Heart left ventricle (tissue), 16 donors: ENCODE measurements around the gene MEST. TPM values are rescaled to one million over a fixed set of nuclear protein-coding genes. Genes with fewer than 3 reads are reported as not detected.

Experiments
- ATAC-seq, 4 donors: fragments of 200-7000 bp; cut with Tn5 transposase; one replicate each; pipeline ENCODE4 v1.9.1; 2020 to 2022; ENCODE audit warnings: moderate library complexity in 4 of 4, mild to moderate bottlenecking in 3 of 4, moderate number of reproducible peaks in 1 of 4
- DNase-seq, 5 donors: peaks; one replicate each; pipeline ENCODE4 v3.0.0-alpha.2; 2020
- H3K27ac ChIP-seq, 12 donors: fragments of 200-600 bp; sonication (generic) in 4 of 12; one replicate each; pipeline versions ENCODE4 v1.5.0 to v1.8.0; 2016 to 2022; ENCODE audit warnings: mild to moderate bottlenecking in 2 of 12
- H3K27me3 ChIP-seq, 9 donors: fragments of 200-600 bp; sonication (generic) in 2 of 9; one replicate each; pipeline versions ENCODE4 v1.5.1 to v1.8.0; 2016 to 2022; ENCODE audit warnings: mild to moderate bottlenecking in 3 of 9
- H3K36me3 ChIP-seq, 9 donors: fragments of 200-600 bp; sonication (generic) in 2 of 9; one replicate each; pipeline versions ENCODE4 v1.5.0 to v1.8.0; 2018 to 2022; ENCODE audit warnings: mild to moderate bottlenecking in 2 of 9
- H3K4me1 ChIP-seq, 12 donors: fragments of 200-600 bp; sonication (generic) in 4 of 12; one replicate each; pipeline versions ENCODE4 v1.5.0 to v1.8.0; 2016 to 2022; ENCODE audit warnings: mild to moderate bottlenecking in 3 of 12
- H3K4me3 ChIP-seq, 12 donors: fragments of 200-600 bp; sonication (generic) in 4 of 12; one replicate each; pipeline versions ENCODE4 v1.5.0 to v1.8.0; 2017 to 2022; ENCODE audit warnings: mild to moderate bottlenecking in 9 of 12, moderate library complexity in 4 of 12
- H3K9me3 ChIP-seq, 12 donors: fragments of 200-600 bp; sonication (generic) in 4 of 12; one replicate each; pipeline versions ENCODE4 v1.5.0 to v1.8.0; 2016 to 2022; ENCODE audit warnings: mild to moderate bottlenecking in 1 of 12
- POLR2A ChIP-seq, 2 donors: fragments of 450-650 bp; IDR thresholded peaks; one replicate each; pipeline ENCODE4 v1.6.1; 2017; ENCODE audit warnings: antibody characterized with exemption in 2 of 2, mild to moderate bottlenecking in 2 of 2, moderate library complexity in 2 of 2
- WGBS, 4 donors: extraction: QIAGEN DNeasy Blood & Tissue Kit in 2 of 4; methylation state at CpG; one replicate each; pipeline versions ENCODE4 v1.1.5 to v1.1.7; 2013 to 2018; 5-methylcytosine and 5-hydroxymethylcytosine counted together
- intact Hi-C, 10 donors: fragments of 100-400 bp; cut with DNase I; formaldehyde crosslinking; loops; one replicate each; pipeline versions ENCODE4 v1.11.1 to v1.14.2; 2022
- polyA plus RNA-seq, 2 donors: library from polyadenylated mRNA; stranded (reverse); fragments of 200-250 nt; gene quantifications; one replicate each; pipeline ENCODE4 v1.2.3, GENCODE V29; 2013
- total RNA-seq, 9 donors: library from RNA; depleted of rRNA in 2 of 9; stranded (reverse); fragments of >200 nt in 2 of 9; fragmentation: NEBNext Ultra II Directional in 3 of 9; extraction: Animal tissue kit (Norgen Biotek cat#: 25700) in 3 of 9; gene quantifications; one replicate each; pipeline versions ENCODE4 v1.1.0 to v1.2.4, GENCODE V29; 2016 to 2023
- TF ChIP-seq, protein P1 (sequence below), 12 donors: fragments of 200-600 bp; sonication (generic) in 4 of 12; IDR thresholded peaks; one replicate each; pipeline versions ENCODE4 v1.5.0 to v1.8.0; 2018 to 2022; ENCODE audit warnings: antibody characterized with exemption in 12 of 12, mild to moderate bottlenecking in 5 of 12
- donor health status: ischemic (EF 13 %, LVEDD 7.1; RV severe dilation, severe dysfunction).
- donor health status: healthy with polysubstance abuse.
- donor health status: DM: no; HTN: yes; CAD: no.
- donor health status: DM: no; HTN: no; CAD: no.
- donor health status: ischemic (EF 25% LVEDD 6.9; RV normal size, moderate dysfunction).
- donor health status: ischemic (EF 25% LVEDD 5.7; RV mildly dilated, moderate dysfunction).
- donor health status: healthy.
- donor health status: DM: yes; HTN: yes; CAD: no.
- donor health status: ischemic (EF 35%, LVEDD 5.7; RV mildly dilated, moderate dysfunction).
- donor health status: nonischemic (EF 11% LVEDD 7.7; RV severe dilation, severe dysfunction).
- donor health status: DM: yes; HTN: yes; CAD: no.
- donor health status: PGD.
- donor health status: ischemic (EF 29% LVEDD 5.4; RV normal size, mild dysfunction).
- donor health status: nonischemic (EF 23%, LVEDD 6.1; RV moderate dilation, normal function).

MEST gene
- total and polyA plus RNA-seq, 11 donors, result 0.79 to 46.0 (median 4.2) TPM

DNA sequence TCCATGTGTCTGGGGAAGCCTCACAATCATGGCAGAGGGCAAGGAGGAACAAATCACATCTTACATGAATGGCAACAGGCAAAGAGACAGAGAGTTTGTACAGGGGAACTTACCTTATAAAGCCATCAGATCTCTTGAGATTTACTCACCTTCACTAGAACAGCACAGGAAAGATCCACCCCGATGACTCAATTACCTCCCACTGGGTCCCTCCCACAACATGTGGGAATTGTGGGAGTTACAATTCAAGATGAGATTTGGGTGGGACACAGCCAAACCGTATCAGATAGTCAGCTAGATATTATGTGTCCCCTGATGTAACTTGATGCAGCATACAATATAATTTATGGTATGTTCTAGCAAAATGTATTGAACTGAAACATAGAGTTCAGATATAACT, 36.9 kb upstream of the MEST start:
- no peak for ATAC-seq
- H3K4me3 ChIP-seq, result no peak overlapping the region

DNA sequence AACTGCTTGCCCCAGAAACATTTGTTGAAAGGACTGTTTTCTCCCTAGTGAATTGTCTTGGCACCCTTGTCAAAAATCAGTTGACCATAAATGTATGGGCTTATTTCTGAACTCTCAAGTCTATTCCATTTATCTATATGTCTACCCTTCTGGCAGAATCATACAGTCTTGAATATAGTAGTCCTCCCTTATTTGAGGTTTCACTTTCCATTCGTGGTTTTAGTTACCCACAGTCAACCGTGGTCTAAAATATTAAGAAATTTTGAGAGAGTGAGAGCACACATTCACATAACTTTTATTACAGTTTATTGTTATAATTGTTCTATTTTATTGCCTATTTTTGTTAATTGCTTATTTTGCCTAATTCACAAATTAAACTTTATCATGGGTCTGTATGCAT, 33.6 kb upstream of the MEST start:
- no peak for ATAC-seq
- H3K9me3 ChIP-seq, result peaks cover 0 to 16% (median 11%) of the 10 kb centered on the region in 12 donors
- intact Hi-C loops, result no loop called here
- no peak overlapping the region for H3K27ac ChIP-seq
- TF ChIP-seq, protein P1, sequence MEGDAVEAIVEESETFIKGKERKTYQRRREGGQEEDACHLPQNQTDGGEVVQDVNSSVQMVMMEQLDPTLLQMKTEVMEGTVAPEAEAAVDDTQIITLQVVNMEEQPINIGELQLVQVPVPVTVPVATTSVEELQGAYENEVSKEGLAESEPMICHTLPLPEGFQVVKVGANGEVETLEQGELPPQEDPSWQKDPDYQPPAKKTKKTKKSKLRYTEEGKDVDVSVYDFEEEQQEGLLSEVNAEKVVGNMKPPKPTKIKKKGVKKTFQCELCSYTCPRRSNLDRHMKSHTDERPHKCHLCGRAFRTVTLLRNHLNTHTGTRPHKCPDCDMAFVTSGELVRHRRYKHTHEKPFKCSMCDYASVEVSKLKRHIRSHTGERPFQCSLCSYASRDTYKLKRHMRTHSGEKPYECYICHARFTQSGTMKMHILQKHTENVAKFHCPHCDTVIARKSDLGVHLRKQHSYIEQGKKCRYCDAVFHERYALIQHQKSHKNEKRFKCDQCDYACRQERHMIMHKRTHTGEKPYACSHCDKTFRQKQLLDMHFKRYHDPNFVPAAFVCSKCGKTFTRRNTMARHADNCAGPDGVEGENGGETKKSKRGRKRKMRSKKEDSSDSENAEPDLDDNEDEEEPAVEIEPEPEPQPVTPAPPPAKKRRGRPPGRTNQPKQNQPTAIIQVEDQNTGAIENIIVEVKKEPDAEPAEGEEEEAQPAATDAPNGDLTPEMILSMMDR (IDR thresholded peaks at IDR 0.05), result no peak
- no peak for TF ChIP-seq POLR2A (IDR thresholded peaks at IDR 0.05)
- H3K36me3 ChIP-seq, result no peaks in the 10 kb centered on the region
- 80 to 90% (median 83%) methylated on average over 2 of the region's 2 CpGs for WGBS, 4 donors
- H3K27me3 ChIP-seq, result no peaks in the 10 kb centered on the region
- peak overlapping the region in 1 of 12 donors; percentile 21 for H3K4me3 ChIP-seq
- H3K4me1 ChIP-seq, result no peaks in the 10 kb centered on the region
- no peak for DNase-seq

More for the DNA sequence above, 36.9 kb upstream of the MEST start:
- Histone ChIP-seq H3K27me3 (no peaks in the 10 kb centered on the region), H3K9me3 (peaks cover 0 to 14% (median 11%) of the 10 kb centered on the region in 12 donors), H3K36me3 (no peaks in the 10 kb centered on the region), H3K4me1 (no peaks in the 10 kb centered on the region), H3K27ac (no peak overlapping the region)
- TF ChIP-seq, protein P1 (IDR thresholded peaks at IDR 0.05), result no peak
- TF ChIP-seq POLR2A (IDR thresholded peaks at IDR 0.05), result no peak
- no peak for DNase-seq
- 54 to 86% (median 68%) methylated on average over 2 of the region's 2 CpGs for WGBS, 4 donors
- intact Hi-C loops, result no loop called here

DNA sequence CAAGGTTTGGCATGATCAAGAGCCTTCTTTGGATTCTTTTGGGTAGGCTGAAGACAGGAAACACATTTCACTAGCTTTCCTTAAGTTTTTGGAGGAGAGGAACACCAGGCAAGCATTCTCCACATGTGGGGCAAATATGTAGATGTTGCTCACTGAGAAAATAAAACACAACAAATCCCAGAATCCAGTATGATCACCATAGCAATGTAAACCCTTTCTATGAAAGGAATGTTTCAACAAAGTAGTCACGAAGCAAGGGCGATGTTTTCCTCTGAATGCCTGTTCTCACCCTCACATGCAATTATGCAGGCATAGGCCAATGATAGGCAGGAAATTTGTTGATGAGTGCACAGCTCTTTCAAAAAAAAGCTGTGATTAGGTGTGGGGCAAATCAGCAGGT, 30.6 kb upstream of the MEST start:
- TF ChIP-seq, protein P1 (IDR thresholded peaks at IDR 0.05), result no peak
- no peak for TF ChIP-seq POLR2A (IDR thresholded peaks at IDR 0.05)
- intact Hi-C loops, result no loop called here
- Histone ChIP-seq H3K27ac (no peak overlapping the region), H3K4me1 (no peaks in the 10 kb centered on the region), H3K9me3 (peaks cover 0 to 27% (median 11%) of the 10 kb centered on the region in 12 donors), H3K4me3 (no peak overlapping the region), H3K27me3 (no peaks in the 10 kb centered on the region), H3K36me3 (no peaks in the 10 kb centered on the region)
- 35 to 89% (median 79%) methylated on average over 2 of the region's 2 CpGs for WGBS, 4 donors
- ATAC-seq (no peak), DNase-seq (no peak)

DNA sequence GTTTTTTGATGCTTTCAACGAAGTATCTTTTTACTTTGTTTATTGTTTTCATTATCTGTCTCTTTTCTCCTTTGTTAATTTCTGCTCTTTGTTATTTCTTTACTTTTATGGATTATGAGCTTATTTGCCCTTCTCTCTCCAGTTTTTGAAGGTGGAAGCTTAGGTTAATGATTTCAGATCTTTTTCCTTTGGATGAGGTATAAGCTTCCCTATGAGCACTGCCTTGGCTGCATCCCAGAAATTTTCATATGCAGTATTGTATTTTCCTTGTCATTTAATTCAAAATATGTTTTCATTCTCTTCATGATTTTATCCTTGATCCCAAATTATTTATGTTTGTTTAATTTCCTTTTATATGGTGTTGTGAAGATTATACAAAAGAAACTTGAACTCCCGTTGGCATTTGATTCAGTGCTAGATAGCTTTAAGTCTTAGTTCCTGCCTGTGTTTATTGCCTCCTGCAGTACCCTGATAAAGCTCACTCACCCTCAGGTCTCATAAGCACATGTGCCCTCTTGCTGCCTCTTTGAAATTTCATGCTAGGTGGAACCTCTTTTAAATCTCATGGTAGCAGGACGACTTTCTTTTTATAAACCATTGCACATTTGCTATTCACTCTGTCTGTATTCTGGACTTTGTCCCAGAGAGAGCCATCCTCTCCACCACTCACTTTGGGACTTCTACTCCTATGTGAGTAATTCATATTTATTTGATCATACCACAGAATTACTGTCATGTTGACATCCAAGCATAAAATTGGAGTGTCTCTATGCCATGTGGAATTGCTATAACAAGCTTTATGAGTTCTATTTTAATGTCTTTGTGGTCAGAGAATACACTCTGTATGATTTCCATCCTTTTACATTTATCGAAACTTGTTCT, 28.1 kb upstream of the MEST start:
- 73 to 77% (median 76%) methylated on average over 4 of the region's 4 CpGs for WGBS, 4 donors
- Histone ChIP-seq H3K27me3 (no peaks in the 10 kb centered on the region), H3K9me3 (peaks cover 0 to 25% (median 10%) of the 10 kb centered on the region in 12 donors), H3K27ac (no peak overlapping the region), H3K4me1 (no peaks in the 10 kb centered on the region), H3K36me3 (no peaks in the 10 kb centered on the region), H3K4me3 (no peak overlapping the region)
- TF ChIP-seq, protein P1 (IDR thresholded peaks at IDR 0.05), result no peak
- no peak for TF ChIP-seq POLR2A (IDR thresholded peaks at IDR 0.05)
- DNase-seq, result no peak
- intact Hi-C loops, result no loop called here
- ATAC-seq, result no peak
